ENCODE results near the gene PLEKHA7.

The PLEKHA7 gene

GRCh38 chr11:16854979-16855378 is 159.2 kb downstream of the PLEKHA7 start:
- in situ Hi-C loops (cut with HindIII; ENCODE audit: low sequenced_read_pairs): no loop called here

- in situ Hi-C loops (cut with HindIII; ENCODE audit: low sequenced_read_pairs): no loop called here
Measured at GRCh38 chr11:16853859-16854258, 160.4 kb downstream of the PLEKHA7 start.

GRCh38 chr11:16853266-16853665 is 160.9 kb downstream of the PLEKHA7 start:
- in situ Hi-C loops (cut with HindIII; ENCODE audit: low sequenced_read_pairs): no loop called here

- in situ Hi-C loops (cut with HindIII; ENCODE audit: low sequenced_read_pairs): no loop called here
Measured at GRCh38 chr11:16846305-16846704, 167.9 kb downstream of the PLEKHA7 start.

- in situ Hi-C loops (cut with HindIII; ENCODE audit: low sequenced_read_pairs): no loop called here
Measured at GRCh38 chr11:16844268-16844771, 169.9 kb downstream of the PLEKHA7 start.

- in situ Hi-C loops (cut with HindIII; ENCODE audit: low sequenced_read_pairs): no loop called here
Measured at GRCh38 chr11:16843294-16843693, 170.9 kb downstream of the PLEKHA7 start.

GRCh38 chr11:16841984-16842383 is 172.2 kb downstream of the PLEKHA7 start:
- in situ Hi-C loops (cut with HindIII; ENCODE audit: low sequenced_read_pairs): no loop called here

- in situ Hi-C loops (cut with HindIII; ENCODE audit: low sequenced_read_pairs): no loop called here
Measured at GRCh38 chr11:16841481-16841880, 172.7 kb downstream of the PLEKHA7 start.

- in situ Hi-C loops (cut with HindIII; ENCODE audit: low sequenced_read_pairs): no loop called here
Measured at GRCh38 chr11:16840951-16841350, 173.3 kb downstream of the PLEKHA7 start.

GRCh38 chr11:16839821-16840220 is 174.4 kb downstream of the PLEKHA7 start:
- in situ Hi-C loops (cut with HindIII; ENCODE audit: low sequenced_read_pairs): no loop called here

- in situ Hi-C loops (cut with HindIII; ENCODE audit: low sequenced_read_pairs): no loop called here
Measured at GRCh38 chr11:16834384-16834783, 179.8 kb downstream of the PLEKHA7 start.

GRCh38 chr11:16833026-16833425 is 181.2 kb downstream of the PLEKHA7 start:
- in situ Hi-C loops (cut with HindIII; ENCODE audit: low sequenced_read_pairs): no loop called here

- in situ Hi-C loops (cut with HindIII; ENCODE audit: low sequenced_read_pairs): no loop called here
Measured at GRCh38 chr11:16832193-16832539, 182.0 kb downstream of the PLEKHA7 start.

GRCh38 chr11:16831316-16832192 is 182.7 kb downstream of the PLEKHA7 start:
- in situ Hi-C loops (cut with HindIII; ENCODE audit: low sequenced_read_pairs): no loop called here

GRCh38 chr11:16827139-16827538 is 187.1 kb downstream of the PLEKHA7 start:
- in situ Hi-C loops (cut with HindIII; ENCODE audit: low sequenced_read_pairs): no loop called here

GRCh38 chr11:16825968-16826367 is 188.2 kb downstream of the PLEKHA7 start:
- in situ Hi-C loops (cut with HindIII; ENCODE audit: low sequenced_read_pairs): no loop called here

GRCh38 chr11:16825101-16825500 is 189.1 kb downstream of the PLEKHA7 start:
- in situ Hi-C loops (cut with HindIII; ENCODE audit: low sequenced_read_pairs): no loop called here

- in situ Hi-C loops (cut with HindIII; ENCODE audit: low sequenced_read_pairs): no loop called here
Measured at GRCh38 chr11:16820324-16821092, 193.7 kb downstream of the PLEKHA7 start.

GRCh38 chr11:16818284-16818683 is 195.9 kb downstream of the PLEKHA7 start:
- in situ Hi-C loops (cut with HindIII; ENCODE audit: low sequenced_read_pairs): no loop called here

GRCh38 chr11:16817351-16817750 is 196.9 kb downstream of the PLEKHA7 start:
- in situ Hi-C loops (cut with HindIII; ENCODE audit: low sequenced_read_pairs): no loop called here

GRCh38 chr11:16816358-16817270 is 197.6 kb downstream of the PLEKHA7 start:
- in situ Hi-C loops (cut with HindIII; ENCODE audit: low sequenced_read_pairs): no loop called here
